Nephron (organoid): Measurements from ENCODE around the gene MAP2K7.
A peak's percentile ranks its signal among the peaks of the same experiment; 100 is the strongest.

Experiments
- H3K27ac Mint-ChIP-seq, 3 experiments: 2 replicates each; pipeline ENCODE4 v1.8.0; 2020; ENCODE audit warnings: mixed read lengths in 3 of 3, mild to moderate bottlenecking in 2 of 3, moderate library complexity in 1 of 3
- H3K27me3 Mint-ChIP-seq: 2 replicates; pipeline ENCODE4 v1.8.0; 2021; ENCODE audit warnings: low read depth, mild to moderate bottlenecking, moderate library complexity, mixed read lengths
- H3K36me3 Mint-ChIP-seq: 2 replicates; pipeline ENCODE4 v1.8.0; 2020; ENCODE audit warnings: low read depth, mixed read lengths
- H3K4me1 Mint-ChIP-seq: 2 replicates; pipeline ENCODE4 v1.8.0; 2020; ENCODE audit warnings: mixed read lengths
- H3K4me3 Mint-ChIP-seq, 3 experiments: 2 replicates each; pipeline ENCODE4 v1.8.0; 2020; ENCODE audit warnings: mild to moderate bottlenecking in 3 of 3, mixed read lengths in 3 of 3, moderate library complexity in 2 of 3
- H3K9me3 Mint-ChIP-seq: 2 replicates; pipeline ENCODE4 v1.8.0; 2020; ENCODE audit warnings: mixed read lengths
- TF ChIP-seq, protein P1 (sequence below), 3 experiments: fragments of 200-600 bp; sonication (generic); IDR thresholded peaks; one replicate each; pipeline ENCODE4 v1.5.0; 2021; ENCODE audit warnings: antibody characterized with exemption in 3 of 3; ENCODE audit not compliant: unreplicated experiment in 3 of 3

Gene MAP2K7

DNA sequence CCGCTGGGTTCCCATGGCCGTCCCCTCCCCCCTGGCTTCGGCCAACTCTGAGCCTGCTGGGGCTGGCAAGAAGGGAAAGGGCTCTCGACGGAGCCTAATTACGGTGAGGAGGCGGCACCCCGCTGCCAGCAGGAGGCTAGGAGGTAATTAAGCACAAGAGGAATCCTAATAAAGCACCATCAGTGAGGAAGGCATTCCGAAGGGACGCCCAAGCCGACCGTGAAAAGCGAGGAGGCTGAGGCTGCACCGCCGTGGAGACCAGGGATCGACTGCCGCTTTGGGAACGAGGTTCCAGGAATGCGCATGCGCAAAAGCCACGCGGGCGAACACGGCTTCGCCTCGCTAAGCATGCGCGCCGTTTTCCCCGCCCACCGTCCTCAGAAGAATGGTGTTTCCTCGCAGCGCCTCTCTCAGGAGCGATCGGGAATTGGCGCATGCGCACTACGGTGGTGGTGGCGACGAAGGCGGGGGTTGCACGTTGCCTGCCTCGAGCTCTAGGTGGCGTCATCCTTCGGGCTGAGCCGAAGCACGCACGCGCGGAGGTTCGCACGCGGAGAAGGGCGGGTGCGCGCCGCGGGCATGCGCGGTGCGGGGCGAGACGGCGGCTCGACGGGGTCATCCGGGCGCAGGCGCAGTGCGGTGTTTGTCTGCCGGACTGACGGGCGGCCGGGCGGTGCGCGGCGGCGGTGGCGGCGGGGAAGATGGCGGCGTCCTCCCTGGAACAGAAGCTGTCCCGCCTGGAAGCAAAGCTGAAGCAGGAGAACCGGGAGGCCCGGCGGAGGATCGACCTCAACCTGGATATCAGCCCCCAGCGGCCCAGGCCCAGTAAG lies at the start of gene MAP2K7:
Gene MAP2K7 (plus strand): TSS at position 634 of the 830 bp plus-strand sequence. CDS start 68 bp downstream, at position 702.
- Mint-ChIP-seq H3K4me3 (peak within 1 kb of the TSS; percentile 89 to 97 (median 95)), H3K27ac (peak within 1 kb of the TSS; percentile 75 to 95 (median 95)), H3K36me3 (no peaks in the 10 kb centered on the region), H3K27me3 (no peaks in the 10 kb centered on the region), H3K4me1 (peaks cover 21% of the 10 kb centered on the region), H3K9me3 (no peaks in the 10 kb centered on the region)
- TF ChIP-seq, protein P1, sequence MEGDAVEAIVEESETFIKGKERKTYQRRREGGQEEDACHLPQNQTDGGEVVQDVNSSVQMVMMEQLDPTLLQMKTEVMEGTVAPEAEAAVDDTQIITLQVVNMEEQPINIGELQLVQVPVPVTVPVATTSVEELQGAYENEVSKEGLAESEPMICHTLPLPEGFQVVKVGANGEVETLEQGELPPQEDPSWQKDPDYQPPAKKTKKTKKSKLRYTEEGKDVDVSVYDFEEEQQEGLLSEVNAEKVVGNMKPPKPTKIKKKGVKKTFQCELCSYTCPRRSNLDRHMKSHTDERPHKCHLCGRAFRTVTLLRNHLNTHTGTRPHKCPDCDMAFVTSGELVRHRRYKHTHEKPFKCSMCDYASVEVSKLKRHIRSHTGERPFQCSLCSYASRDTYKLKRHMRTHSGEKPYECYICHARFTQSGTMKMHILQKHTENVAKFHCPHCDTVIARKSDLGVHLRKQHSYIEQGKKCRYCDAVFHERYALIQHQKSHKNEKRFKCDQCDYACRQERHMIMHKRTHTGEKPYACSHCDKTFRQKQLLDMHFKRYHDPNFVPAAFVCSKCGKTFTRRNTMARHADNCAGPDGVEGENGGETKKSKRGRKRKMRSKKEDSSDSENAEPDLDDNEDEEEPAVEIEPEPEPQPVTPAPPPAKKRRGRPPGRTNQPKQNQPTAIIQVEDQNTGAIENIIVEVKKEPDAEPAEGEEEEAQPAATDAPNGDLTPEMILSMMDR (IDR thresholded peaks at IDR 0.05; ENCODE audit: unreplicated experiment in 3 of 3): peak; percentile 49 to 58 (median 51)

DNA sequence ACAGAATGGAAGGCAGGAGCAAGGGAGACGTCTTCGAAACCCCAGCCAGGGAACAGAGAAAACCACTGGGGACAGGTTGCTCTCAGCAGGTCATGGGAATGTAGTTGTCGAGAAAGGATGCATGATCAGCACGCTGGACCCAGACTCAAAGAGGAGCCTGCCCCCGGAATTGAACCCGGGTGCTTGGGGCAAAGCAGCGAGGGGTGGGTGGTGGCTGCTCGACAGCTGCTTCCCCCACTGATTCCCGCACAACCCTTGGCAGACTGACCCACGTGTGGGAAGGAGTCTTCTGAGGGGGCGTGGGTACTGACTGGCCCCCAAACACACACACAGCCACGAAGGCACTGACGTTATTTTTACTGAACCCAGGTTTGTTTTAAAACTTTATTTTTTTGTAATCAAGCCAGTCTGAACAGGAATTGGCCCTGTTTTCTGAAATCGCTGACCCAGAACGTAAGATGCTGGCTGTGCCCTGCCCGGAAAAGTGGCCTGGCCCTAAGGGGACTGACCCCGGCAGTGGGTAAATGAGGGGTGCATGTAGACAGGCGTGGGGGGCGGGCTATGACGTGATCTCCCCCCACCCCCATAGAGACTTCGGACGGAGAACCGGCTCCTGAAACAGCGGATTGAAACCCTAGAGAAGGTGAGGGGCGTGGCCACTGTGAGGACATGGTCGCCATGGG lies 48.1 kb upstream of the MAP2K7 start:
- Mint-ChIP-seq H3K9me3 (no peaks in the 10 kb centered on the region), H3K27me3 (peaks cover 13% of the 10 kb centered on the region), H3K4me3 (no peak overlapping the region), H3K36me3 (no peaks in the 10 kb centered on the region), H3K27ac (no peak overlapping the region), H3K4me1 (peaks cover 14% of the 10 kb centered on the region)
- TF ChIP-seq, protein P1 (IDR thresholded peaks at IDR 0.05; ENCODE audit: unreplicated experiment in 3 of 3): no peak

DNA sequence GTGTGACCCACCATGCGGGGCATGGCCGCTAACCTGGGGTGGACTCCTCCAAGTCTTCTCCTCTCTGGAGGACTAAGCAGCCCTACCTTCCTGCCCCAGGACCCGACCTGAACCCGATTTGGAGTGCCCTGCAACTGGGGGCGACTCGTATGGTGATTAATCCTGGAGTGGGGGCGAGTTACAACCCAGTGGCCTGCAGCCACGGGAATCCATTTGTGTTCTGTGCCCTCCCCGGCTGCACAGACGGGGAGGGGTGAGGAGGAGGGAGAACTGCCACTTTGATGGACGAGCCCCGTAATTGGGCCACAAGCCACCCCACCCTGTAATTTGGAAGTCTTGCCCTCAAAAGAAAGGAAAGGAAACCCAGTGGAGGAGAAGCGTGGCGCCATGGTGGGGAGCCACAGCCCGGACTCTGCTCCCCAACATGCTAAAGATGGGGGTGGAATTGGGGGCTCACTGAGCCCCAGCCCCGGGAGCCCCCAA lies 47.5 kb upstream of the MAP2K7 start:
- H3K27me3 Mint-ChIP-seq: peaks cover 19% of the 10 kb centered on the region
- no peaks in the 10 kb centered on the region for H3K9me3 Mint-ChIP-seq
- H3K4me1 Mint-ChIP-seq: peaks cover 16% of the 10 kb centered on the region
- no peaks in the 10 kb centered on the region for H3K36me3 Mint-ChIP-seq
- no peak overlapping the region for H3K4me3 Mint-ChIP-seq
- TF ChIP-seq, protein P1 (IDR thresholded peaks at IDR 0.05; ENCODE audit: unreplicated experiment in 3 of 3): no peak
- no peak overlapping the region for H3K27ac Mint-ChIP-seq

DNA sequence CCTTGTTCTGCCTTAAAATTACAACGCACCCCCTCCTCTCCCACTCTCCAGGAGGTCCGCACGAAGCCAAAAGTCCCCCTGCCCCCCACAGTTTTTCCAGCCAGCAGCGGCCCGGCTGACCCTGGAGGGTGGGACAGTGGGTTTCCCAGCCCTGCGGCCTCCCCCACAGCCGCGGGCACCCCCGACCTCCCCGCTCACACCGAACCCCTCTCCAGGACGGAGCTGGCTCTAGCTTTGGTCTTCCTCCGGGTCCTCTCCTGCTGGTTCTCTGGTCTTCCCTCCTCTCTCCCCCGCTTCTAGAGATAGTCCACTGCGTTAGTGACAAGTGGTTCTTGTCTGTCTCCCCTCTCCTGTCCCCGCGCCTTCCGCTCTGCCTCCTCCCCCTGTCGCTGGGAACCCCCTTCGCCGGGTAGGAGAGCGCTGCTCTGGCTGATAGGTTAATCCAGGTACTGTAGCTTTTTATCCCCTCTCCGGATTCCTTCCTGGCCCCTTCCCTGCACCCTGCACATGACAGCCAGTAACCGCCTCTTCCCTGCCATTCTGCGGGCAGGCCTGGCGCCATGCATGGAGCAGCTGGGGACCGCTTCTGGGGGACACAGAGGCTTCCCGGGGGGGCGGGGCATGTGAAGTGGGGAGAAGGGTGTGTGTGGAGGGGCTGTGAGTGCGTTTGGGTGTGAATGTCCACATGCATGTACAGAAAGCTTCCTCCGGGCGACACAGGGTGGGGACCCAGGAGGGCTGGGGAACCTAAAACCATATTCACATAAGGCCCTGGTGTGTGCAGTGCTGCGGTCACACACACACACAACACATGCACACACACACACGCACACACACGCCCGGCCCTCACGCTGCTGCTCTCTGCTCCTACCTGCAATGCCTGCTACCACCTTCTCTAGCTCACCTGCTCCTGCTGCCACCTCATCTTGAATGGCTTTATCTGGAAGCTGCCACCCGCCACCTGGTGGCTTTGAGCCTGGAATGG lies 46.7 kb upstream of the MAP2K7 start:
- Mint-ChIP-seq H3K36me3 (no peaks in the 10 kb centered on the region), H3K4me3 (no peak overlapping the region), H3K27me3 (peaks cover 22% of the 10 kb centered on the region), H3K4me1 (peaks cover 17% of the 10 kb centered on the region), H3K27ac (no peak overlapping the region), H3K9me3 (no peaks in the 10 kb centered on the region)
- TF ChIP-seq, protein P1 (IDR thresholded peaks at IDR 0.05; ENCODE audit: unreplicated experiment in 3 of 3): no peak

DNA sequence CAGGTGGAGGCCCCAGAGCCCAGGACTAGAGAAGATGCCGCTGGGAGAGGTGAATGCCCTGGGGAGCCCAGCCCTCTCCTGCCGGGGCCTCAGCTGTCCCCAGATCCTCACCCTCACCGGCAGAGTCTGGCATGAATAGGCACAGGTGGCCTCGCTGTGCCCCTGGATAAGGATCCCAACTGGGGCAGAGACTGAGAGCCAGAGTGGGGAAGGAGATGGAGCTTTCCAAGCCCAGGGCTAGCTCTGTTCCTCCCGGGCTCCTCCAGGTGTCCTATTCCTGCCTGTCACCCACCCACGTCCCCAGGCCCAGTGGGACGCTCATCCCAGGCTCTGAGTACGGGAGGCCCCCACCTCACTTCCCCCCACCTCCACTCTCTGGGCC lies 46.0 kb upstream of the MAP2K7 start:
- TF ChIP-seq, protein P1 (IDR thresholded peaks at IDR 0.05; ENCODE audit: unreplicated experiment in 3 of 3): no peak
- Mint-ChIP-seq H3K4me3 (no peak overlapping the region), H3K27me3 (peaks cover 22% of the 10 kb centered on the region), H3K27ac (no peak overlapping the region), H3K9me3 (no peaks in the 10 kb centered on the region), H3K4me1 (peaks cover 17% of the 10 kb centered on the region), H3K36me3 (no peaks in the 10 kb centered on the region)
